H1 (cell line): ENCODE measurements around the gene PLPPR1. TPM values are rescaled to one million over a fixed set of nuclear protein-coding genes. Genes with fewer than 3 reads are reported as not detected.

Source experiments
- CTCF ChIA-PET: fragments of 300-600 bp; sonication (Branson Sonifier 250); formaldehyde crosslinking; loops from one replicate; lab custom pipeline; 2021; ENCODE audit not compliant: partially characterized antibody; lab: Charles Lee
- POLR2A ChIA-PET: fragments of 300-600 bp; sonication (Branson Sonifier 250); formaldehyde crosslinking; loops from one replicate; lab custom pipeline; 2021; ENCODE audit warnings: inconsistent platforms; ENCODE audit not compliant: partially characterized antibody; lab: Charles Lee
- DNase-seq, 2 experiments: peaks; one replicate each; pipeline versions ENCODE4 v3.0.0 to v3.0.0-alpha.2; 2010 to 2022; ENCODE audit warnings: low spot score in 2 of 2, low read depth in 1 of 2, mixed read lengths in 1 of 2
- FAIRE-seq: peaks from 2 replicates; lab custom pipeline; 2011; peaks lifted over from hg19 to GRCh38; lab: Jason Lieb, UNC
- H2AFZ ChIP-seq: 2 replicates; pipeline ENCODE4 v1.8.1; 2012; ENCODE audit warnings: low read length, inconsistent platforms
- H2AK5ac ChIP-seq: 2 replicates; pipeline ENCODE4 v1.6.1; 2013; ENCODE audit warnings: low read depth, low read length
- H2BK120ac ChIP-seq: replicated peaks from 2 replicates; pipeline ENCODE3; 2013; ENCODE audit warnings: low read depth, low read length, inconsistent platforms
- H2BK12ac ChIP-seq: 2 replicates; pipeline ENCODE4 v1.6.1; 2013; ENCODE audit warnings: low read depth, low read length
- H2BK15ac ChIP-seq: 2 replicates; pipeline ENCODE4 v1.6.1; 2013; ENCODE audit warnings: low read length
- H2BK20ac ChIP-seq: 2 replicates; pipeline ENCODE4 v1.6.1; 2013; ENCODE audit warnings: low read length
- H2BK5ac ChIP-seq: 2 replicates; pipeline ENCODE4 v1.6.1; 2013; ENCODE audit warnings: low read depth, low read length
- H3K14ac ChIP-seq: 2 replicates; pipeline ENCODE4 v1.6.1; 2013; ENCODE audit warnings: inconsistent platforms; ENCODE audit not compliant: insufficient read length
- H3K18ac ChIP-seq: 2 replicates; pipeline ENCODE4 v1.6.1; 2013; ENCODE audit warnings: low read length; ENCODE audit errors: extremely low read depth
- H3K23ac ChIP-seq: 2 replicates; pipeline ENCODE4 v1.6.1; 2013; ENCODE audit warnings: inconsistent platforms; ENCODE audit not compliant: insufficient read length
- H3K23me2 ChIP-seq: 2 replicates; pipeline ENCODE4 v1.6.1; 2013; ENCODE audit warnings: low read depth, low read length
- H3K27ac ChIP-seq: 2 replicates; pipeline ENCODE4 v1.6.1; 2011; ENCODE audit warnings: low read depth, low read length, inconsistent platforms
- H3K27me3 ChIP-seq, 4 experiments: replicated peaks in 1 of 4; 1 replicate in 1 of 4; 2 replicates in 3 of 4; pipeline versions ENCODE4 v1.6.1 to v1.8.1; 2011 to 2013; ENCODE audit warnings: low read length in 3 of 4, mild to moderate bottlenecking in 3 of 4, inconsistent platforms in 2 of 4, mixed read lengths in 2 of 4, moderate library complexity in 1 of 4; ENCODE audit not compliant: control insufficient read depth in 3 of 4, insufficient read depth in 3 of 4; ENCODE audit errors: extremely low read depth in 1 of 4
- H3K36me3 ChIP-seq, 4 experiments: 2 replicates each; pipeline versions ENCODE4 v1.6.1 to v1.8.1; 2011 to 2013; ENCODE audit warnings: mild to moderate bottlenecking in 4 of 4, low read length in 3 of 4, moderate library complexity in 2 of 4, control low read depth in 1 of 4, inconsistent platforms in 1 of 4; ENCODE audit not compliant: insufficient read depth in 4 of 4, control insufficient read depth in 2 of 4
- H3K4ac ChIP-seq: replicated peaks from 2 replicates; pipeline ENCODE3; 2013; ENCODE audit warnings: low read length, low read depth, mixed read lengths, inconsistent platforms; ENCODE audit not compliant: insufficient read length
- H3K4me1 ChIP-seq, 4 experiments: replicated peaks in 1 of 4; 1 replicate in 1 of 4; 2 replicates in 3 of 4; pipeline versions ENCODE4 v1.6.1 to v1.8.1; 2011 to 2013; ENCODE audit warnings: low read length in 3 of 4, inconsistent platforms in 2 of 4, mixed read lengths in 1 of 4; ENCODE audit not compliant: insufficient read depth in 4 of 4, control insufficient read depth in 3 of 4
- H3K4me2 ChIP-seq, 2 experiments: 2 replicates each; pipeline versions ENCODE4 v1.6.1 to v1.8.1; 2011 to 2013; ENCODE audit warnings: low read depth in 2 of 2, low read length in 2 of 2, control low read depth in 1 of 2, inconsistent platforms in 1 of 2, mild to moderate bottlenecking in 1 of 2; ENCODE audit not compliant: insufficient read depth in 1 of 2
- H3K4me3 ChIP-seq, 4 experiments: fragments of 200-600, 300-600 bp in 1 of 4; sonication (generic), shearing (Covaris generic), sonication (Bioruptor Twin) in 1 of 4; 2 replicates each; pipeline versions ENCODE4 v1.5.1 to v1.8.1; 2011 to 2016; ENCODE audit warnings: low read length in 4 of 4, low read depth in 3 of 4, control low read depth in 2 of 4, inconsistent platforms in 2 of 4, mild to moderate bottlenecking in 2 of 4, mixed read lengths in 1 of 4, moderate library complexity in 1 of 4; ENCODE audit not compliant: insufficient read depth in 2 of 4; ENCODE audit errors: extremely low read depth in 1 of 4
- H3K56ac ChIP-seq: replicated peaks from 2 replicates; pipeline ENCODE3; 2013; ENCODE audit warnings: low read depth, mild to moderate bottlenecking, mixed read lengths, low read length, inconsistent platforms; ENCODE audit not compliant: insufficient read length
- H3K79me1 ChIP-seq: 2 replicates; pipeline ENCODE4 v1.6.1; 2013; ENCODE audit warnings: low read depth, low read length, control low read depth
- H3K79me2 ChIP-seq, 2 experiments: 2 replicates each; pipeline versions ENCODE4 v1.6.1 to v1.8.1; 2012 to 2013; ENCODE audit warnings: low read length in 2 of 2, mild to moderate bottlenecking in 2 of 2, inconsistent platforms in 1 of 2; ENCODE audit not compliant: insufficient read depth in 2 of 2, control insufficient read depth in 1 of 2
- H3K9ac ChIP-seq, 4 experiments: replicated peaks in 1 of 4; 1 replicate in 1 of 4; 2 replicates in 3 of 4; pipeline versions ENCODE4 v1.6.1 to v1.8.1; 2011 to 2013; ENCODE audit warnings: low read depth in 3 of 4, low read length in 3 of 4, control low read depth in 2 of 4, mild to moderate bottlenecking in 2 of 4, moderate library complexity in 2 of 4, inconsistent platforms in 1 of 4; ENCODE audit errors: extremely low read depth in 1 of 4
- H3K9me3 ChIP-seq, 2 experiments: 2 replicates each; pipeline versions ENCODE4 v1.6.1 to v1.8.1; 2012 to 2013; ENCODE audit warnings: mild to moderate bottlenecking in 2 of 2, moderate library complexity in 2 of 2, control low read depth in 1 of 2, inconsistent platforms in 1 of 2, low read depth in 1 of 2, low read length in 1 of 2, mixed read lengths in 1 of 2; ENCODE audit not compliant: insufficient read depth in 2 of 2
- H4K20me1 ChIP-seq, 2 experiments: replicated peaks in 1 of 2; 2 replicates each; pipeline versions ENCODE3 to v1.8.1; 2011 to 2013; ENCODE audit warnings: inconsistent platforms in 2 of 2, low read length in 2 of 2, mild to moderate bottlenecking in 1 of 2; ENCODE audit not compliant: insufficient read depth in 2 of 2, control insufficient read depth in 1 of 2
- H4K5ac ChIP-seq: 2 replicates; pipeline ENCODE4 v1.6.1; 2013; ENCODE audit warnings: low read length, low read depth, mixed read lengths, inconsistent platforms; ENCODE audit not compliant: insufficient read length
- H4K8ac ChIP-seq: 2 replicates; pipeline ENCODE4 v1.8.0; 2013; ENCODE audit warnings: mild to moderate bottlenecking, moderate library complexity, low read length, inconsistent platforms; ENCODE audit not compliant: insufficient read depth; ENCODE audit errors: extremely low read depth
- H4K91ac ChIP-seq: replicated peaks from 2 replicates; pipeline ENCODE3; 2013; ENCODE audit warnings: low read length, mixed read lengths, inconsistent platforms; ENCODE audit not compliant: insufficient read length
- CBX8 ChIP-seq: fragments of 300-800, 300-1000 bp; sonication (generic); IDR thresholded peaks from 2 replicates; pipeline ENCODE4 v1.7.1; 2016; ENCODE audit warnings: low read depth, low read length, borderline replicate concordance
- CTBP2 ChIP-seq: IDR thresholded peaks from 2 replicates; pipeline ENCODE4 v1.7.0; 2011; ENCODE audit warnings: borderline replicate concordance, mild to moderate bottlenecking, moderate library complexity, mixed read lengths, low read length; ENCODE audit not compliant: insufficient read depth, insufficient read length
- GTF2F1 ChIP-seq: IDR thresholded peaks from 2 replicates; pipeline ENCODE4 v1.6.1; 2012; ENCODE audit warnings: low read depth, low read length, improper control_type of control experiment, borderline replicate concordance
- JUN ChIP-seq: IDR thresholded peaks from 2 replicates; pipeline ENCODE4 v1.6.1; 2011; ENCODE audit warnings: low read depth, mild to moderate bottlenecking, improper control_type of control experiment, low read length
- KDM5A ChIP-seq: fragments of 200-600 bp; IDR thresholded peaks from 2 replicates; pipeline ENCODE4 v1.7.1; 2012; ENCODE audit warnings: mild to moderate bottlenecking, low read length, inconsistent platforms, mixed read lengths
- NANOG ChIP-seq: IDR thresholded peaks from 2 replicates; pipeline ENCODE4 v1.6.1; 2011; ENCODE audit warnings: low read length, low read depth, mild to moderate bottlenecking, inconsistent platforms; ENCODE audit not compliant: insufficient read depth, poor library complexity, severe bottlenecking
- NRF1 ChIP-seq: IDR thresholded peaks from 2 replicates; pipeline ENCODE4 v1.6.1; 2011; ENCODE audit warnings: mild to moderate bottlenecking, low read depth, low read length, improper control_type of control experiment
- SP1 ChIP-seq: IDR thresholded peaks from 2 replicates; pipeline ENCODE4 v1.6.1; 2011; ENCODE audit warnings: low read depth, low read length
- SP4 ChIP-seq: IDR thresholded peaks from 2 replicates; pipeline ENCODE4 v1.6.1; 2012; ENCODE audit warnings: low read length, inconsistent platforms
- SRF ChIP-seq: IDR thresholded peaks from 2 replicates; pipeline ENCODE4 v1.6.1; 2011; ENCODE audit warnings: mild to moderate bottlenecking, low read depth, low read length, moderate library complexity
- polyA plus RNA-seq, 7 experiments: library from polyadenylated mRNA; depleted of rRNA in 3 of 7; stranded (reverse) in 5 of 7; unstranded in 2 of 7; fragments of >200 nt in 5 of 7; fragments of 200-250 nt in 2 of 7; gene quantifications; 1 replicate in 5 of 7; 2 replicates in 1 of 7; 4 replicates in 1 of 7; pipeline versions ENCODE4 v1.2.1 to v1.2.3, GENCODE V29; 2011 to 2013; ENCODE audit warnings: missing spikeins in 2 of 7, mixed read lengths in 2 of 7
- total RNA-seq: library from RNA; stranded (reverse); fragmentation: NEBNext Ultra II Directional; extraction: Animal tissue kit (Norgen Biotek cat#: 25700); gene quantifications from 2 replicates; pipeline ENCODE4 v1.2.1, GENCODE V29; 2021

PLPPR1 gene
- total and polyA plus RNA-seq, 2 of the 8 experiments (the other 6 are each of a cell fraction or from before 2014, with no cell fraction given): 1.4 to 1.8 TPM

DNA sequence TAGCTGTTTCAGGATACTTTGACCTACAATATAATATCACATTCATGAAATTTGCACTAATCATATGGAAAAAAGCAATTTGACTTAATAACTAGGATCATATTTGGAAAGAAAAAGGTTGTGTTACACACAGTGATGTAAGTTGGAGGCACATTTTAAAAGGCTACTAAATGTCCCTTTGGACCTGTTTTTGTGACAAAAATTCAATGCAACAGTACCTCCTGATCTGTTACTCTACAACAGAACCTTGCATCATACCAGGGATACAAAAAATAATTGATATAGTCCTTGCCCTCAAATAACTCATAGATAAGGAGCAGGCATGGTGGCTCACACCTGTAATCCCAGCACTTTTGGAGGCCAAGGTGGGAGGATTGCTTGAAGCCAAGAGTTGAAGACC lies 289.2 kb downstream of the PLPPR1 start:
- Histone ChIP-seq H3K4ac (no peak overlapping the region), H2BK12ac (no peak overlapping the region), H3K4me2 (no peak overlapping the region), H3K23me2 (no peaks in the 10 kb centered on the region), H4K20me1 (no peaks in the 10 kb centered on the region), H3K9ac (no peak overlapping the region), H4K5ac (no peak overlapping the region), H2BK120ac (no peak overlapping the region), H4K8ac (no peak overlapping the region), H4K91ac (no peak overlapping the region), H2BK15ac (no peak overlapping the region), H3K36me3 (no peaks in the 10 kb centered on the region), H3K4me3 (no peak overlapping the region), H2AFZ (no peak overlapping the region), H3K56ac (no peak overlapping the region), H3K27ac (no peak overlapping the region), H3K18ac (no peak overlapping the region), H3K14ac (no peak overlapping the region), H2AK5ac (no peak overlapping the region), H3K4me1 (no peaks in the 10 kb centered on the region), H3K23ac (no peak overlapping the region), H2BK5ac (no peak overlapping the region), H2BK20ac (no peak overlapping the region), H3K27me3 (no peaks in the 10 kb centered on the region), H3K79me2 (no peaks in the 10 kb centered on the region), H3K79me1 (no peaks in the 10 kb centered on the region), H3K9me3 (no peaks in the 10 kb centered on the region; a peak in 1 of 4 replicates)
- POLR2A ChIA-PET: no interaction called here
- FAIRE-seq (no peak), DNase-seq (no peak)
- no peak for TF ChIP-seq JUN
- no peak for TF ChIP-seq NRF1
- TF ChIP-seq SRF: no peak
- no peak for TF ChIP-seq SP4
- no peak for TF ChIP-seq CBX8
- no peak for TF ChIP-seq NANOG
- TF ChIP-seq SP1: no peak
- no peak for TF ChIP-seq GTF2F1
- no peak for TF ChIP-seq KDM5A
- no peak for TF ChIP-seq CTBP2
- CTCF ChIA-PET: interaction anchor here (0.8 kb wide), 1 partner anchor 199 kb away, joined by 3 read pairs; no protein-coding TSS in a partner anchor
